GM23338 (cell line): Measurements from ENCODE around the gene LEKR1. TPM values are rescaled to one million over a fixed set of nuclear protein-coding genes. Genes with fewer than 3 reads are reported as not detected.

Experiments used
- ATAC-seq: fragments of 200-7000 bp; cut with Tn5 transposase; 3 replicates; pipeline ENCODE4 v1.9.1; 2020
- DNase-seq: peaks from one replicate; pipeline ENCODE4 v3.0.0-alpha.2; 2015; ENCODE audit warnings: low spot score
- H2AFZ ChIP-seq: fragments of 200-600 bp; sonication (generic); 2 replicates; pipeline ENCODE4 v1.8.0; 2016; ENCODE audit warnings: antibody characterized with exemption, mild to moderate bottlenecking, moderate library complexity
- H3F3A ChIP-seq: fragments of 200-600 bp; sonication (generic); replicated peaks from 2 replicates; pipeline ENCODE4 v1.8.0; 2017; ENCODE audit warnings: antibody characterized with exemption, mixed run types, low read depth
- H3K27ac ChIP-seq: fragments of 200-600 bp; sonication (generic); 2 replicates; pipeline ENCODE4 v1.6.1; 2016; ENCODE audit warnings: low read depth
- H3K27me3 ChIP-seq: fragments of 200-600 bp; sonication (generic); 2 replicates; pipeline ENCODE4 v1.8.0; 2016; ENCODE audit warnings: mild to moderate bottlenecking, mixed run types, moderate library complexity; ENCODE audit not compliant: insufficient read depth
- H3K36me3 ChIP-seq: fragments of 200-600 bp; sonication (generic); 2 replicates; pipeline ENCODE4 v1.8.0; 2016; ENCODE audit warnings: mild to moderate bottlenecking; ENCODE audit not compliant: insufficient read depth
- H3K4me1 ChIP-seq: fragments of 200-600 bp; sonication (generic); 2 replicates; pipeline ENCODE4 v1.8.0; 2016; ENCODE audit warnings: mild to moderate bottlenecking, moderate library complexity; ENCODE audit not compliant: insufficient read depth
- H3K4me2 ChIP-seq: fragments of 200-600 bp; sonication (generic); 2 replicates; pipeline ENCODE4 v1.7.1; 2017; ENCODE audit warnings: mixed run types
- H3K4me3 ChIP-seq: fragments of 200-600 bp; sonication (generic); 2 replicates; pipeline ENCODE4 v1.6.1; 2016; ENCODE audit warnings: mixed run types
- H3K79me2 ChIP-seq: fragments of 200-600 bp; sonication (generic); replicated peaks from 2 replicates; pipeline ENCODE4 v1.8.0; 2017; ENCODE audit warnings: mild to moderate bottlenecking; ENCODE audit not compliant: insufficient read depth
- H3K9me2 ChIP-seq: fragments of 200-600 bp; sonication (generic); 2 replicates; pipeline ENCODE4 v1.8.0; 2017; ENCODE audit not compliant: insufficient read depth
- H4K20me1 ChIP-seq: fragments of 200-600 bp; sonication (generic); replicated peaks from 2 replicates; pipeline ENCODE4 v1.8.0; 2017; ENCODE audit warnings: mild to moderate bottlenecking; ENCODE audit not compliant: insufficient read depth
- H3K27ac Mint-ChIP-seq: 2 replicates; pipeline ENCODE4 v1.8.0; 2020; ENCODE audit warnings: inconsistent platforms, mild to moderate bottlenecking, moderate library complexity, mixed read lengths
- H3K27me3 Mint-ChIP-seq: 3 replicates; pipeline ENCODE4 v1.8.0; 2022; ENCODE audit warnings: low read depth, mild to moderate bottlenecking, moderate library complexity, mixed read lengths, inconsistent platforms; ENCODE audit not compliant: insufficient read depth, poor library complexity
- H3K36me3 Mint-ChIP-seq: 3 replicates; pipeline ENCODE4 v1.8.0; 2021; ENCODE audit warnings: low read depth, mild to moderate bottlenecking, inconsistent platforms, moderate library complexity, mixed read lengths
- H3K4me1 Mint-ChIP-seq: 3 replicates; pipeline ENCODE4 v1.8.0; 2020; ENCODE audit warnings: mild to moderate bottlenecking, inconsistent platforms, mixed read lengths
- H3K4me3 Mint-ChIP-seq: 3 replicates; pipeline ENCODE4 v1.8.0; 2021; ENCODE audit warnings: moderate library complexity, mild to moderate bottlenecking, inconsistent platforms, mixed read lengths
- H3K9me3 Mint-ChIP-seq: 3 replicates; pipeline ENCODE4 v1.8.0; 2020; ENCODE audit warnings: moderate library complexity, mild to moderate bottlenecking, inconsistent platforms, mixed read lengths
- CREB1 ChIP-seq: fragments of 250-450 bp; sonication (Bioruptor Pico); IDR thresholded peaks from 2 replicates; pipeline ENCODE4 v1.5.0; 2020; ENCODE audit warnings: low read depth, mild to moderate bottlenecking, moderate library complexity
- CTCF ChIP-seq, 2 experiments: fragments of 200-600 bp in 1 of 2; sonication (generic) in 1 of 2; conservative IDR thresholded peaks; 2 replicates each; pipeline versions ENCODE4 v1.5.1 to v1.6.1; 2016 to 2017; ENCODE audit warnings: antibody characterized with exemption in 2 of 2, low read depth in 2 of 2, mild to moderate bottlenecking in 2 of 2, moderate library complexity in 1 of 2
- ETS1 ChIP-seq: IDR thresholded peaks from 2 replicates; pipeline ENCODE4 v1.6.1; 2016; ENCODE audit warnings: antibody characterized with exemption
- EZH2phosphoT487 ChIP-seq: fragments of 200-600 bp; sonication (generic); IDR thresholded peaks from one replicate; pipeline ENCODE4 v1.8.1; 2018; ENCODE audit warnings: antibody characterized with exemption; ENCODE audit not compliant: unreplicated experiment
- NANOG ChIP-seq: IDR thresholded peaks from 2 replicates; pipeline ENCODE4 v1.6.1; 2016; ENCODE audit warnings: antibody characterized with exemption, borderline replicate concordance
- POLR2AphosphoS5 ChIP-seq: IDR thresholded peaks from 2 replicates; pipeline ENCODE4 v1.6.1; 2016; ENCODE audit warnings: antibody characterized with exemption, low read depth
- STAT1 ChIP-seq: IDR thresholded peaks from one replicate; pipeline ENCODE4 v1.6.1; 2016; ENCODE audit warnings: antibody characterized with exemption; ENCODE audit not compliant: unreplicated experiment
- ZNF114 ChIP-seq: fragments of 250-450 bp; sonication (Bioruptor Pico); IDR thresholded peaks from 2 replicates; pipeline ENCODE4 v1.5.0; 2020; ENCODE audit warnings: mild to moderate bottlenecking, moderate library complexity
- ZNF462 ChIP-seq: fragments of 250-450 bp; sonication (Bioruptor Pico); IDR thresholded peaks from 2 replicates; pipeline ENCODE4 v1.5.0; 2020; ENCODE audit warnings: mild to moderate bottlenecking, moderate library complexity
- polyA plus RNA-seq: library from polyadenylated mRNA; unstranded; fragments of >200 nt; fragmentation: Nextera tagmentation; extraction: Ambion mirVana; gene quantifications from 2 replicates; pipeline ENCODE4 v1.2.1, GENCODE V29; 2016
- total RNA-seq: library from RNA; depleted of rRNA; stranded (reverse); fragments of >200 nt; shearing (Covaris generic); gene quantifications from 2 replicates; pipeline ENCODE4 v1.2.3, GENCODE V29; 2014

Gene LEKR1
- total and polyA plus RNA-seq, 2 experiments from 2014 or later: not detected

- H3F3A ChIP-seq: no peaks in the 10 kb centered on the region
- H3K27me3 ChIP-seq: no peaks in the 10 kb centered on the region
- peak overlapping the region; percentile 96 for H2AFZ ChIP-seq
- peaks cover 29% of the 10 kb centered on the region for H3K4me1 ChIP-seq
- peak overlapping the region; percentile 88 for H3K4me2 ChIP-seq
- Mint-ChIP-seq H3K4me3 (peak overlapping the region; percentile 79; the same call in 2 of the 3 replicates), H3K4me1 (peaks cover 44% of the 10 kb centered on the region), H3K9me3 (no peaks in the 10 kb centered on the region), H3K36me3 (no peaks in the 10 kb centered on the region), H3K27me3 (peaks cover 10% of the 10 kb centered on the region), H3K27ac (no peak overlapping the region)
- ATAC-seq: no peak
- TF ChIP-seq NANOG (no peak), STAT1 (no peak), ZNF114 (CRISPR knock-in tag) (no peak)
- DNase-seq: peak; percentile 19
- H4K20me1 ChIP-seq: no peaks in the 10 kb centered on the region
- H3K4me3 ChIP-seq: peak overlapping the region; percentile 68
- no peaks in the 10 kb centered on the region for H3K9me2 ChIP-seq
- no peak overlapping the region for H3K27ac ChIP-seq
- no peaks in the 10 kb centered on the region for H3K79me2 ChIP-seq
- H3K36me3 ChIP-seq: no peaks in the 10 kb centered on the region
Measured at GRCh38 chr3:157089455-157090221, 263.5 kb downstream of the LEKR1 start.

GRCh38 chr3:157091083-157091833 lies 265.1 kb downstream of the LEKR1 start:
- Histone ChIP-seq H3K4me1 (peaks cover 29% of the 10 kb centered on the region), H3K9me2 (no peaks in the 10 kb centered on the region), H2AFZ (no peak overlapping the region), H3K79me2 (no peaks in the 10 kb centered on the region), H3K4me2 (no peak overlapping the region), H3K4me3 (no peak overlapping the region), H3F3A (no peaks in the 10 kb centered on the region), H3K36me3 (no peaks in the 10 kb centered on the region), H3K27me3 (no peaks in the 10 kb centered on the region), H4K20me1 (no peaks in the 10 kb centered on the region), H3K27ac (no peak overlapping the region)
- TF ChIP-seq EZH2phosphoT487: no peak
- no peak for TF ChIP-seq CTCF (conservative IDR thresholded peaks at IDR 0.05; ENCODE audit: low read depth in 2 of 2)
- no peak for TF ChIP-seq POLR2AphosphoS5
- TF ChIP-seq ZNF462 (CRISPR knock-in tag): no peak
- TF ChIP-seq STAT1: no peak
- TF ChIP-seq CREB1 (CRISPR knock-in tag): no peak
- TF ChIP-seq ZNF114 (CRISPR knock-in tag): no peak
- no peak for TF ChIP-seq ETS1
- no peak for TF ChIP-seq NANOG
- no peaks in the 10 kb centered on the region for H3K9me3 Mint-ChIP-seq
- H3K27me3 Mint-ChIP-seq: peaks cover 12% of the 10 kb centered on the region
- peaks cover 46% of the 10 kb centered on the region for H3K4me1 Mint-ChIP-seq
- H3K36me3 Mint-ChIP-seq: no peaks in the 10 kb centered on the region
- H3K27ac Mint-ChIP-seq: no peak overlapping the region
- DNase-seq (no peak), ATAC-seq (no peak)
- H3K4me3 Mint-ChIP-seq: no peak overlapping the region
